ENCODE measurements around the gene UNC80.

- TF ChIP-seq NFIC (IDR thresholded peaks at IDR 0.05; ENCODE audit: borderline replicate concordance) (no peak), SIN3A (IDR thresholded peaks at IDR 0.05; ENCODE audit: borderline replicate concordance, low read depth, low read length) (no peak), TAF1 (IDR thresholded peaks at IDR 0.05; ENCODE audit: borderline replicate concordance, low read depth, low read length) (no peak)
- TF ChIP-seq, protein P1, sequence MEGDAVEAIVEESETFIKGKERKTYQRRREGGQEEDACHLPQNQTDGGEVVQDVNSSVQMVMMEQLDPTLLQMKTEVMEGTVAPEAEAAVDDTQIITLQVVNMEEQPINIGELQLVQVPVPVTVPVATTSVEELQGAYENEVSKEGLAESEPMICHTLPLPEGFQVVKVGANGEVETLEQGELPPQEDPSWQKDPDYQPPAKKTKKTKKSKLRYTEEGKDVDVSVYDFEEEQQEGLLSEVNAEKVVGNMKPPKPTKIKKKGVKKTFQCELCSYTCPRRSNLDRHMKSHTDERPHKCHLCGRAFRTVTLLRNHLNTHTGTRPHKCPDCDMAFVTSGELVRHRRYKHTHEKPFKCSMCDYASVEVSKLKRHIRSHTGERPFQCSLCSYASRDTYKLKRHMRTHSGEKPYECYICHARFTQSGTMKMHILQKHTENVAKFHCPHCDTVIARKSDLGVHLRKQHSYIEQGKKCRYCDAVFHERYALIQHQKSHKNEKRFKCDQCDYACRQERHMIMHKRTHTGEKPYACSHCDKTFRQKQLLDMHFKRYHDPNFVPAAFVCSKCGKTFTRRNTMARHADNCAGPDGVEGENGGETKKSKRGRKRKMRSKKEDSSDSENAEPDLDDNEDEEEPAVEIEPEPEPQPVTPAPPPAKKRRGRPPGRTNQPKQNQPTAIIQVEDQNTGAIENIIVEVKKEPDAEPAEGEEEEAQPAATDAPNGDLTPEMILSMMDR (IDR thresholded peaks at IDR 0.05), result peak; percentile 75
- TF ChIP-seq, protein P2, sequence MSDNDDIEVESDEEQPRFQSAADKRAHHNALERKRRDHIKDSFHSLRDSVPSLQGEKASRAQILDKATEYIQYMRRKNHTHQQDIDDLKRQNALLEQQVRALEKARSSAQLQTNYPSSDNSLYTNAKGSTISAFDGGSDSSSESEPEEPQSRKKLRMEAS (IDR thresholded peaks at IDR 0.05; ENCODE audit: low read depth), result no peak
Measured at GRCh38 chr2:209977386-209978239, 206.0 kb downstream of the UNC80 start.
